ENCODE data around the gene PATZ1.

DNA sequence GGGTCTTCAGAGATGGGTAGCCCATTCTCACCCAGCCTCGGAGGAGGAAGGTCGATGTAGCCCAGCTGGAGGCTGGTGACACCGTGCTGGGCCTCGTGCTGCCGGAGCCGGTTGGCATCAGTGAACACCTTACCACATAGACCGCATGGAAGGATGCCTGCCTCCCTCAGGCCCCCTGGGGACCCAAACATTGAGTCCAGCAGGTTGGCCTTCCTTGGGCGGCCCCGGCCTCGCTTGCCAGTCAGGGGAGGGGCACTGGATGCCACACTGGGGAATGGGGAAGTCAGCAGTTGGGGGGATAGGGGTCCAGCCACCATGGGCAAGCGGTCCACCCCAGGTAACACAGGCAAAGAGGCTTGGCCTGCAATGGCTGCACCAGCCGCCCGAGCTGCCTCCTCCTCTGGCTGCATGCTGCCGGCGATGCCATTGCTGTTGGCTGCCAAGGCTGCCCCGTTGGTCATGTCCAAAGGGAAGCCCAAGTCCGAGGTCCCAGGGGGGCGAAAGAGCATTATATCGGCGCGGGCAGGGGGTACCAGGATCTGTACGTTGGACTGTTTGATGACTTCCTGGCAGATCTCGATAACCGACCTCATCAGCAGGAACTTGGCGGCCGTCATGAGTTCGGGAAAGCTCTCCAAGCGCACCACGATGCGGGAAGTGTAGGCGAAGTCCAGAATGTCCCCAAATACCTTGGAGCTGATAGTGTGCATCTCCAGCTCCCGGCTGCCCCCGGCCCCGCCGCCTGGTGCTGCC is 1.4 kb downstream of the PATZ1 start:
- no peak for TF ChIP-seq EZH2 (IDR thresholded peaks at IDR 0.05; ENCODE audit: borderline replicate concordance)
- TF ChIP-seq, protein P1, sequence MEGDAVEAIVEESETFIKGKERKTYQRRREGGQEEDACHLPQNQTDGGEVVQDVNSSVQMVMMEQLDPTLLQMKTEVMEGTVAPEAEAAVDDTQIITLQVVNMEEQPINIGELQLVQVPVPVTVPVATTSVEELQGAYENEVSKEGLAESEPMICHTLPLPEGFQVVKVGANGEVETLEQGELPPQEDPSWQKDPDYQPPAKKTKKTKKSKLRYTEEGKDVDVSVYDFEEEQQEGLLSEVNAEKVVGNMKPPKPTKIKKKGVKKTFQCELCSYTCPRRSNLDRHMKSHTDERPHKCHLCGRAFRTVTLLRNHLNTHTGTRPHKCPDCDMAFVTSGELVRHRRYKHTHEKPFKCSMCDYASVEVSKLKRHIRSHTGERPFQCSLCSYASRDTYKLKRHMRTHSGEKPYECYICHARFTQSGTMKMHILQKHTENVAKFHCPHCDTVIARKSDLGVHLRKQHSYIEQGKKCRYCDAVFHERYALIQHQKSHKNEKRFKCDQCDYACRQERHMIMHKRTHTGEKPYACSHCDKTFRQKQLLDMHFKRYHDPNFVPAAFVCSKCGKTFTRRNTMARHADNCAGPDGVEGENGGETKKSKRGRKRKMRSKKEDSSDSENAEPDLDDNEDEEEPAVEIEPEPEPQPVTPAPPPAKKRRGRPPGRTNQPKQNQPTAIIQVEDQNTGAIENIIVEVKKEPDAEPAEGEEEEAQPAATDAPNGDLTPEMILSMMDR (IDR thresholded peaks at IDR 0.05; ENCODE audit: poor library complexity): no peak
- TF ChIP-seq EZH2phosphoT487 (IDR thresholded peaks at IDR 0.05; ENCODE audit: low read depth, severe bottlenecking, unreplicated experiment): no peak
